Ascending aorta (tissue), 2 donors: Measurements from ENCODE around the gene KIAA1210. TPM values are rescaled to one million over a fixed set of nuclear protein-coding genes. Genes with fewer than 3 reads are reported as not detected.

Experiments
- DNase-seq, 2 donors: peaks; one replicate each; pipeline ENCODE4 v3.0.0-alpha.2; 2019; ENCODE audit warnings: low spot score in 2 of 2
- H3K27ac ChIP-seq, 2 donors: fragments of 200-600 bp; sonication (generic); one replicate each; pipeline ENCODE4 v1.5.1; 2016 to 2017; ENCODE audit warnings: mild to moderate bottlenecking in 1 of 2
- H3K27me3 ChIP-seq: fragments of 200-600 bp; sonication (generic); one replicate; pipeline ENCODE4 v1.5.1; 2017
- H3K36me3 ChIP-seq, 2 donors: fragments of 200-600 bp; sonication (generic); one replicate each; pipeline ENCODE4 v1.5.1; 2016
- H3K4me1 ChIP-seq, 2 donors: fragments of 200-600 bp; sonication (generic); one replicate each; pipeline ENCODE4 v1.5.1; 2016 to 2017; ENCODE audit warnings: mild to moderate bottlenecking in 1 of 2
- H3K4me3 ChIP-seq, 2 donors: fragments of 200-600 bp; sonication (generic); one replicate each; pipeline ENCODE4 v1.5.1; 2016 to 2017; ENCODE audit warnings: mild to moderate bottlenecking in 1 of 2
- H3K9me3 ChIP-seq, 2 donors: fragments of 200-600 bp; sonication (generic); one replicate each; pipeline ENCODE4 v1.5.1; 2016
- CTCF ChIP-seq, 3 experiments: fragments of 200-600 bp in 2 of 3; fragments of 450-650 bp in 1 of 3; sonication (generic) in 2 of 3; IDR thresholded peaks; one replicate each; pipeline ENCODE4 v1.5.1; 2016 to 2019; ENCODE audit warnings: antibody characterized with exemption in 3 of 3, mild to moderate bottlenecking in 1 of 3, moderate library complexity in 1 of 3
- intact Hi-C: fragments of 100-400 bp; cut with DNase I; formaldehyde crosslinking; loops from one replicate; pipeline ENCODE4 v1.15.1; 2023
- total RNA-seq: library from RNA; depleted of rRNA; stranded (reverse); fragments of >200 nt; gene quantifications from one replicate; pipeline ENCODE4 v1.1.0, GENCODE V29; 2016

KIAA1210 gene
- total RNA-seq, 1 donor from 2014 or later, result under 0.01 TPM

GRCh38 chrX:119071381-119071780 is 56.2 kb downstream of the KIAA1210 start:
- DNase-seq, result no peak
- intact Hi-C loops, result no loop called here
- Histone ChIP-seq H3K27me3 (no peaks in the 10 kb centered on the region), H3K4me3 (no peak overlapping the region), H3K27ac (no peak overlapping the region), H3K4me1 (no peaks in the 10 kb centered on the region), H3K9me3 (no peaks in the 10 kb centered on the region), H3K36me3 (no peaks in the 10 kb centered on the region)
- no peak for TF ChIP-seq CTCF (IDR thresholded peaks at IDR 0.05)

GRCh38 chrX:119069762-119070161 is 57.9 kb downstream of the KIAA1210 start:
- no peaks in the 10 kb centered on the region for H3K4me1 ChIP-seq
- DNase-seq, result no peak
- intact Hi-C loops, result loop anchor here (5.0 kb wide), 1 partner anchor 62 kb away; no protein-coding TSS in a partner anchor
- no peaks in the 10 kb centered on the region for H3K27me3 ChIP-seq
- H3K4me3 ChIP-seq, result no peak overlapping the region
- no peak overlapping the region for H3K27ac ChIP-seq
- no peak for TF ChIP-seq CTCF (IDR thresholded peaks at IDR 0.05)
- H3K9me3 ChIP-seq, result no peaks in the 10 kb centered on the region
- no peaks in the 10 kb centered on the region for H3K36me3 ChIP-seq

- Histone ChIP-seq H3K4me1 (no peaks in the 10 kb centered on the region), H3K9me3 (no peaks in the 10 kb centered on the region), H3K27ac (no peak overlapping the region), H3K4me3 (no peak overlapping the region), H3K36me3 (no peaks in the 10 kb centered on the region), H3K27me3 (no peaks in the 10 kb centered on the region)
- intact Hi-C loops, result loop anchor here (5.0 kb wide), 1 partner anchor 62 kb away; no protein-coding TSS in a partner anchor
- no peak for DNase-seq
- no peak for TF ChIP-seq CTCF (IDR thresholded peaks at IDR 0.05)
Measured at GRCh38 chrX:119069128-119069527, 58.5 kb downstream of the KIAA1210 start.

- TF ChIP-seq CTCF (IDR thresholded peaks at IDR 0.05), result peak; percentile 15 to 58 (median 40)
- Histone ChIP-seq H3K27me3 (no peaks in the 10 kb centered on the region), H3K9me3 (no peaks in the 10 kb centered on the region), H3K4me3 (no peak overlapping the region), H3K27ac (no peak overlapping the region), H3K4me1 (no peaks in the 10 kb centered on the region), H3K36me3 (no peaks in the 10 kb centered on the region)
- peak in 1 of 2 donors; percentile 69 for DNase-seq
- intact Hi-C loops, result loop anchor here (2.0 to 5.0 kb wide), 2 partner anchors 60 to 220 kb away; no protein-coding TSS in a partner anchor
Measured at GRCh38 chrX:119067023-119067739, 60.4 kb downstream of the KIAA1210 start.

- no peaks in the 10 kb centered on the region for H3K9me3 ChIP-seq
- H3K4me1 ChIP-seq, result no peaks in the 10 kb centered on the region
- intact Hi-C loops, result no loop called here
- no peaks in the 10 kb centered on the region for H3K27me3 ChIP-seq
- DNase-seq, result no peak
- no peak overlapping the region for H3K27ac ChIP-seq
- no peak for TF ChIP-seq CTCF (IDR thresholded peaks at IDR 0.05)
- no peaks in the 10 kb centered on the region for H3K36me3 ChIP-seq
- no peak overlapping the region for H3K4me3 ChIP-seq
Measured at GRCh38 chrX:119063428-119063827, 64.2 kb downstream of the KIAA1210 start.
